Measurements from ENCODE around the gene PIK3R1.

DNA sequence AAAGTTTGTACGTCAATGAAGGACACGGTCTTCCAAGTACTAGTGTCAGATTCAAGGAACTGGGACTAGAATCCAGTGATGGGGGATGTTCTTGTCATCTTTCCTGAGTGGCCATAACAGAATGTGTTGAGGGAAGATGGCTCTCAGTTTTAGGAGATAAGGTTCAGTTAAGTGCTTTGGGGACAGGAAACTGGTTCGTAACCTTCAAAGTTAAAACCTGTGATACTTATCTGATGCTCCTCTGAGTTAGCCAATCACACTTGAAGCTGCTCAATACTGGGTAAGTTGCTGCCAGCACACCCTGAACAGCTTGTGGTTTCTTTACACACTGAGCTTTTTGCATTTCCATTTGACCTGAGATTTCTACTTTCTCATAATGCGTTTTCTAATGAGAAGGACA lies 64.4 kb downstream of the PIK3R1 start:
- no peak for TF ChIP-seq CTCF (IDR thresholded peaks at IDR 0.05 in 8 of 11, conservative IDR thresholded peaks at IDR 0.05 in 3 of 11)
- TF ChIP-seq POLR2AphosphoS5 (IDR thresholded peaks at IDR 0.05): peak in 1 of 3 donors; percentile 85
- TF ChIP-seq POLR2A (IDR thresholded peaks at IDR 0.05): no peak
